HG02623 (cell line): ENCODE measurements around the gene RASAL2.
"Not testable (repeated sequence)": the region's sequence is repeated elsewhere in the genome, so short reads cannot be mapped to it uniquely, and the experiment has no call there.

Experiments
- ATAC-seq: cut with Tn5 transposase; IDR thresholded peaks from one replicate; pipeline ENCODE4 v1.9.1; 2021; ENCODE audit warnings: moderate library complexity; ENCODE audit not compliant: unreplicated experiment

The RASAL2 gene

GRCh38 chr1:178066908-178067614 is 26.8 kb upstream of the RASAL2 start:
- ATAC-seq, result peak; percentile 98

GRCh38 chr1:178071811-178072210 is 22.1 kb upstream of the RASAL2 start:
- no peak for ATAC-seq

- ATAC-seq, result no peak
These were observed 21.6 kb upstream of the RASAL2 start for GRCh38 chr1:178072326-178072725.

- no peak for ATAC-seq
These were observed 18.6 kb upstream of the RASAL2 start for GRCh38 chr1:178075333-178075732.

GRCh38 chr1:178076607-178077006 is 17.3 kb upstream of the RASAL2 start:
- no peak for ATAC-seq

- no peak for ATAC-seq
These were observed 16.0 kb upstream of the RASAL2 start for GRCh38 chr1:178077917-178078316.

GRCh38 chr1:178086294-178086693 is 7.6 kb upstream of the RASAL2 start:
- no peak for ATAC-seq

GRCh38 chr1:178086766-178087165 is 7.1 kb upstream of the RASAL2 start:
- no peak for ATAC-seq

GRCh38 chr1:178088651-178089050 is 5.3 kb upstream of the RASAL2 start:
- ATAC-seq, result no peak

- ATAC-seq, result not testable (repeated sequence)
These were observed 2.5 kb upstream of the RASAL2 start for GRCh38 chr1:178091454-178091853.

- no peak for ATAC-seq
These were observed 1.7 kb upstream of the RASAL2 start for GRCh38 chr1:178091986-178092745.

GRCh38 chr1:178092878-178093493 is 918 bp upstream of the RASAL2 start:
- ATAC-seq, result no peak

GRCh38 chr1:178093494-178093950 is 382 bp upstream of the RASAL2 start:
- peak; percentile 77 for ATAC-seq

- ATAC-seq, result no peak
These were observed 1.1 kb downstream of the RASAL2 start for GRCh38 chr1:178094739-178095645.

GRCh38 chr1:178096421-178096820 is 2.5 kb downstream of the RASAL2 start:
- ATAC-seq, result no peak

GRCh38 chr1:178098262-178098661 is 4.4 kb downstream of the RASAL2 start:
- no peak for ATAC-seq

- ATAC-seq, result no peak
These were observed 7.3 kb downstream of the RASAL2 start for GRCh38 chr1:178101266-178101630.

- no peak for ATAC-seq
These were observed 7.8 kb downstream of the RASAL2 start for GRCh38 chr1:178101654-178102053.

GRCh38 chr1:178102218-178102617 is 8.3 kb downstream of the RASAL2 start:
- no peak for ATAC-seq

GRCh38 chr1:178107823-178108222 is 13.9 kb downstream of the RASAL2 start:
- no peak for ATAC-seq
